NCI-H2196 (cell line): ENCODE data around the gene IFI30.
A peak's percentile ranks its signal among the peaks of the same experiment; 100 is the strongest.

Experiments
- DNase-seq: peaks from one replicate; lab custom pipeline; 2025; ENCODE audit not compliant: unreplicated experiment; lab: John Stamatoyannopoulos, UW

IFI30 gene

DNA sequence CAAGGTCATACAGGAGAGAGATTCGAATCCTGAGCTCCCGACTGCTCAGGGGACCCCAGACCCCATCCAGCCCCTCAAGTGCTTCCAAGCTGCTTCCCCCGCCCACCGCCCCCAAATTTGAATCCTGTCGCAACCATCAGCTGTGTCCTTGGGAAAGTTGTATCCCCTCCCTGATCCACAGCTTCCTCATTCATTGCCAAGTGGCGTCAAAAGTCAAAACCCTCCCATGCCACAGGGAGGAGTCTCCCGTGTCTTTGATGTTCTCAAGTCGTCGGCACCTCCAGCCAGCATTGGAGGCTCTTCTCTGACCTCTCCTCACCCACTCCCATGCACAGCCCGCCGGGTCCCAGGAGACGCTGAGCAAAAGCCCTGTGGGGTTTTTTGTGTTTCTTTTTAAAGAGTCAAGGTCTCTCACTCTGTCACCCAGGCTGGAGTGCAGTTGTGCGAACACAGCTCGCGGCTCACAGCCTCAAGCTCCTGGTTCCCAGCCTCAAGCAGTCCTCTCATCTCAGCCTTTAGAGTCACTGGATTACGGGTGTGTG lies 2.8 kb upstream of the IFI30 start:
- DNase-seq, result no peak

DNA sequence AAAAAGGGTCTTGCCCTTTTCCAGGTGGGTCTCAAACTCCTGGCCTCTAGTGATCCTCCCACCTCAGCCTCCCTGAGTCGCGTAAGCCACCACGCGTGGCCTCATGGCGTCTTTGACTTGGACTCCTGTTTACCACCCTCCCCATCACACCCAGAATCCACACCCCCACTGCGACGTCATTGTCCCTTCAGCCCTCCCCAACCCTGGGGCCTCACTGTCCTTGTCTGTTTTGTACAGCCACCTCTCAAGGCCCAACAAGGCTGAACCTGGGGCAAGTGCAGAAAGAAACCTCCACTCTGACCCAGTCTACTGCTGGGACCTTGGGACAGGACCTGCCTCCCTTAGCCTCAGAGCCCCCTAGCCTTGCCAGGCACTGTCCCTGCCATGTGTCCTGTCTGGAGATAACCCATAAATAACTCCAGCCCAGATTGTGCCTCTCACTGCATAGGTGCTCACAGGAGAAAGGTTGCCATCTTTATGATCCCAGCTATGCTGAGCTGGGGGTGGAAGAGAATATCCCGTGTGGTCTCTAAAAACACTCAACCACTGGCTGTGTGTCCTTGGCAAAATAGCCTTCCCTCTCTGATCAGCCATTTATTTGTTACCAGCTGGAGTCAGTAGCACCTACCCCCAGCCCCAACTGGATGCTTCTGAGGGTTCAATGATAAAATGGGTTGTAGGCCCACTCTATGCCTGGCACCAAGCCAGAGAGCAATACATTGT lies 1.8 kb upstream of the IFI30 start:
- no peak for DNase-seq

DNA sequence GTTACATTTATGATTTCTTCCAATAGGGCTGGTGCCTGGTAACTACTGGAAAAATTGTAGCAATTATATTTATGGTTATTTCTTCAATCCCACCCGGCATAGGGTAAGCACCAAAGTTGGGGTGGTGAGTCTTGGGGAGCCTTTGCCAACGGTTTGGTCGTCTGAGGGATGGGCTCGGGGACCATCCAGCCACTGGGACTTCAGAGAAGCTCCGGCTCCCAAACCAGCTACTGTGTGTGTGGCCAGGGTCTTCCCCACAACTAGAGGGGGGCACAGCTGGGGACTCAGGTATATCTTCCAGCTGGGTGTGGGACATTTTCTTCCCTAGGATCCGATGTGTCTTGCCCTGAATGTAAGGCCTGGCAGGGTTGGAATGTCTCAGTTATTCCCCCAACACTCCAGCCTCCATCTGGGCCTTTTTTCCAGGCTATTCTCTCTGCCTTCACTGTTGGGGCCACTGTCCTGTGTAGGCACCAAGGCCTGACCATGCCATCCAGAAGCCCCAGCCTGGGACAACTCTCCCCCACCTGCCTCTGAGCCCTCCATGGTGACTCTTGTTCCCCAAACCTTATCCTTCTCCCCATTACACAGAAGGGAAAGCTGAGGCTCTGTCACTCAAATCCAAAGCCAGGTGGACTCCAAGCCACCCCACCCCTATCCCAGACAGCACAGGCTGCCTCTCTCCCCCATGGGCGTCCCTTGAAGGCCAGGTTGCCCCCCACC lies 1.1 kb upstream of the IFI30 start:
- no peak for DNase-seq

DNA sequence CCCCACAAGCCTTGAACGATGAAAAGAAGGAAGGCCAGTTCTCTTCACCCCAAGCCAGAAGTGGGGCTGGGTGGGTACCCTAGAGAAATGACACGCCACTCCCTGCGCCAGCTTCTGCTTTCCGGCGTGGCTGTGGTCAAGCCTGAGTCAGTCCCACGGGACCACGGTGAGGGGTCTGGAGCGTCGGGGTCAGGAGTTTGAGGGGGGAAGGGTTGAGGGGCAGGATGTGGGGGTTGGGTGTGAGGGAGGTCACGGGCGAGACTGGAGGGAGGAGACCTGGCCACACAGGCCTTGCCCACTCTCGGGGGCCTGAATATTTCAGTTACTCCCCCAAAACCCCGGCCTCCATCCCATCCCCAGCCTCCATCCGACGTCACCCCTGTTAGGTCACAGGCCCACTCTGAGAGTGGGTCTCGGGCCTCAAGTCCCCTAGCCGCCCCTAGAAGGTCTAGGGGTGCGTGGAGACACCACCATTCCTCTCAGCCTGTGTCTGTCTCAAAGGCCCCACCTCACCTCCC lies 500 bp upstream of the IFI30 start:
- DNase-seq, result no peak

DNA sequence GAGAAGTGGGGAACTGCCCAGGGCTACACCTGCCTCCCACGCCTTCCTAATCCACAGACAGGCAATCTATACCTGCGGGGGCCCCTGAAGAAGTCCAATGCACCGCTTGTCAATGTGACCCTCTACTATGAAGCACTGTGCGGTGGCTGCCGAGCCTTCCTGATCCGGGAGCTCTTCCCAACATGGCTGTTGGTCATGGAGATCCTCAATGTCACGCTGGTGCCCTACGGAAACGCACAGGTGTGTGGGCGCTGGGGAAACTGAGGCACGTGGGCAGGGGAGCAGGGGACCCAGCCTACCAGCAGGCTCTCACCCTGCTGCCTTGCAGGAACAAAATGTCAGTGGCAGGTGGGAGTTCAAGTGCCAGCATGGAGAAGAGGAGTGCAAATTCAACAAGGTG lies 1.4 kb downstream of the IFI30 start:
- no peak for DNase-seq

DNA sequence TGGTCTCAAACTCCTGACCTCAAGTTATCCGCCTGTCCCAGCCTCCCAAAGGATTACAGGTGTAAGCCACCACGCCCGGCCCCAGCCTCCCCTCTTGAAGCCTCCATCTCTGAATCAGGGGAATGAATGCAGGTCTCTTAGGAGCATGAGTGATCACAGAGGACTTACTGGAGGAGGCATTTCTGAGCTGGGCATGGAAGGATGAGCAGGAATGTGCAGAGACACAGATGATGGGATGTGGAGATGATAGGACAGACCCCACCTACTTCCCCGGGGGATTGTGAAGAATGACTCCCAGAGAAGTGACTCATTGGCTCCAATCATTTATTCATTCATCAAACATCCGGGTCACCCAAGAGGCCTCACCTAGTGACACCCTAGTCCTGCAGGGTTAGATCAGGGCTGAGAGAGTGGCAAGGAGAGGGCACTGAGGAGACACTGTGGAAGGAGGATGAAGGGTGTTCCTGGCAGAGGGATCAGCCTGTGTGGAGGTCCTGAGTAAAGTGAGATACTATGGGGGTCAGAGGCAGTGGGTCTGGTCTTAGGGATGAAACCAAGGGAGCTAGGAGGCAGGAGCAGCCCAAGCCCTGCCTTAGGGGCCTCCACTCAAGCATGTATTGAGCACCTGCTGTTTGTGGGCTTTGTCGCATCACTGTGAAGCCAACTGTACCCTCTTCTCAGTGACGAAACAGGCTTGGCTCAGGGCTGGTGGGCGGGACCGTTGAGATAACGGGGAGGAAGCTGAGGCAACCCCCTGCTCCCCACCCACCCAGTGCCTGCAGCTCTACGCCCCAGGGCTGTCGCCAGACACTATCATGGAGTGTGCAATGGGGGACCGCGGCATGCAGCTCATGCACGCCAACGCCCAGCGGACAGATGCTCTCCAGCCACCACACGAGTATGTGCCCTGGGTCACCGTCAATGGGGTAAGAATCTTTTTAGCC lies 3.0 kb downstream of the IFI30 start:
- no peak for DNase-seq

GRCh38 chr19:18179957-18180356 lies 6.3 kb downstream of the IFI30 start:
- no peak for DNase-seq

GRCh38 chr19:18183529-18183928 lies 9.9 kb downstream of the IFI30 start:
- peak; percentile 16 for DNase-seq

- DNase-seq, result no peak
Measured at GRCh38 chr19:18185538-18185937, 11.9 kb downstream of the IFI30 start.

DNA sequence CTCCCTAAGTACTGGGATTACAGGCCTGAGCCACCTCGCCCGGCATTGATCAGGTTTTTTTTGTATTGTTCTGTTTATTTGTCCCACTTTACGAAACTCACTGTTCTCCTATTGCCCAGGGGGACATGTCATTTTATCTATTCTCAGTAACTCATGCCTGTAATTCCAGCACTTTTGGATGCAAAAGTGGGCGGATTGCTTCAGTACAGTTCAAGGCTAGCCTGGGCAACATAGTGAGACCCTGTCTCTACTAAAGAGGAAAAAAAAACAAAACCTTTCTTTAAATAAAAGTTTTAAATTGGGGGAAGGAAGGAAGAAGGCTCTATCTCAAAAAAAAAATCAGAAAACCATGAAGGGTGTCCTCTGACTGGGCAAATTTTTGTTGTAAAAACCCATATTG lies 16.7 kb downstream of the IFI30 start:
- DNase-seq, result no peak

DNA sequence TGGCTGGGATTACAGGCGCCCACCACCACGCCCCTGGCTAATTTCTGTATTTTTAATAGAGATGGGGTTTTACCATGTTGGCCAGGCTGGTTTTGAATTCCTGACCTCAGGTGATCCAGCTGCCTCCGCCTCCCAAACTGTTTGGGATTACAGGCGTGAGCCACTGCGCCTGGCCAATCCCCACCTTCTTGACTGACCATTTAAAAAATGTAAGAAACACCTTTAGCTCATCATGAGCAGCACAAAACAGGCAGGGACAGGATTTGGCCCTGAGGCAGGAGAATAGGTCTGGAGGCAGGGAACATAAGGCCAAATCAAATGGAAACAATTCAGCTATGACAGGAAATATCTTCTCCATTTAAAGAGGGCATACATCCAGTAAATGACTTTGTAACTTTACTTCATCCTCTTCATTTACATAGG lies 18.0 kb downstream of the IFI30 start:
- no peak for DNase-seq

DNA sequence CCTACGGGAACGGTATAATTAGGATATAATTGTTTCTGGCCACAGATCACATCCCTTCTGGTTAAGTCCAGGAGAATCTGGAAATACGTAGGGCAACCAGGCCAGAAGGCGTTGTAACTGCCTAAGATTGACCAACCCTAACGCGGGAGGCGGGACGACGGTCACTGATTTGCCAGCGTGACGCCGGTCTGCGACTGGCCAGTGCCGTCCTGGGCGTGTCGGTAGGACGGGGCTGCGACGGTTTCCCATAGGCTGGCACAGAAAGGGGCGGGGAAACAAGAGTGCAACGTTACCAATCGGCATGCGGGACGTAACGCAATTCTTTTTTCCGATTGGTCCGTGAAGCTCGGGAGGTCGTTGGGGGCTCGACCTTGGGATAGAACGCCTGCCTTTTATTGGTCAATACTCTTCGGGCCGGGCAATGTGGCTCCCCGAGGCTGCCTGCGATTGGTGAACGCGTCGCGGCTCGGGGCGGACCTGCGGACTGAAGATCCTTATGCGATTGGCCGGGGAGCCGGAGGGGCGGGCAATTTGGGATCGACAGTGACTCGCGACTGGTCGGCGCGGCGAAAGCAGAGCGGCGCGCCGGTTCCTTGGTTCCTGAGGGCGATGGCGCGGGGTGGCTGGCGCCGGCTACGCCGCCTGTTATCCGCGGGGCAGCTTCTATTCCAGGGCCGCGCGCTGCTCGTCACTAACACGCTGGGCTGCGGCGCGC lies 19.2 kb downstream of the IFI30 start, which contains the start of gene MPV17L2:
MPV17L2 (plus strand) TSS at position 546 of the 715 bp plus-strand sequence; CDS start at position 610, 64 bp downstream.
- peak; percentile 100 for DNase-seq

GRCh38 chr19:18193388-18194180 lies 20.0 kb downstream of the IFI30 start:
- no peak for DNase-seq

DNA sequence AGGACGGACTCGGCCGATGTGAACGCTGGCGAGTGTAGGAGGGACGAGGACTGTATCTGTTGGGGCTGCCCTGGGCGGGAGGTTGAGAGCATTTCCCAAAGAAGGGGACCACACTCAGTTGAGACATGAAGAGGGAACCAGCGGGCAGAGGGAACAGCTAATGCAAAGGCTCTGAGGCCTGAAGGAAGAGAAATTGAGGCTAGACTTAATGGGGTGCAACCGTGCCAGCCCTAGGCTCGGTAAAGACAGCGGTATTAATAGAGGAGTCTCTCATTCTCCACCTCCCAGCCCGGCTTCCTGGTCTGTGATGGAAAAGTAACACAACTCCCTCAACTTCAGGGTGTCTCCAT lies 20.5 kb downstream of the IFI30 start:
- no peak for DNase-seq

- DNase-seq, result no peak
Measured at GRCh38 chr19:18194554-18195238, 21.1 kb downstream of the IFI30 start.

DNA sequence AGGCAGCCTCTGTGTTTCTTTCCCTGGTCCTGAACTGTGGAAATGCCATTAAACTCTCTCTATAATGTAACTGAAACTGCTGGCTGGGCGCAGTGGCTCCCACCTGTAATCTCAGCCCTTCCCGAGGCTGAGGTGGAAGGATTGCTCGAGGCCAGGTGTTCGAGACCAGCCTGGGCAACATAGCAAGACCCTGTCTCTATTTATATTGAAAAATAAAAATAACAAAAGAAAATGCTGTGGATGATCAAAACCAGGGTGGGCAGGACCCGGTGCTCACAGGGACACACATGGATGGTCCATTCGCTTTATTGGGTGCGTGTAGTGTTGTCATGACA lies 22.9 kb downstream of the IFI30 start:
- no peak for DNase-seq

- DNase-seq, result no peak
Measured at GRCh38 chr19:18197306-18197705, 23.7 kb downstream of the IFI30 start.

GRCh38 chr19:18197941-18198340 lies 24.3 kb downstream of the IFI30 start:
- DNase-seq, result no peak

DNA sequence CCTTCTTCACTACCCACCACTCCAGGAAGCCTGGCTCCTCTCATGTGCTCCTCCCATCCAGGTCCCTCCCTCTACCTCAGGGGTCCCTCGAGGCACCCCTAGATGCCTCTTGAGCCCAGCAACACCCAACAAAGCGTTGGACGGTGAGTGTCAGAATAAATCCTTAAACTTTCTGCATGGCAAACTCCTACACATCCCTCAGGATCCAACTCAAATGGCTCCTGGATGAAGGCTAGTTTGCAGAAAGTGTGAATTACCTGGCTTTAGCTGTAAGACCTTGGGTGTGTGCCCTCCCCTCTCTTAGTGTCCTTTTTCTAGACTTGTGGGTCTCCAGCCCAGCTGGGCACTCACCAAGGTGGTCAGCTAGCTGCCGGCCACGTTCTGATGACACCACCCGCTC lies 24.8 kb downstream of the IFI30 start:
- no peak for DNase-seq
